B cell (primary cell): ENCODE measurements around the gene FAM222A. TPM values are rescaled to one million over a fixed set of nuclear protein-coding genes. Genes with fewer than 3 reads are reported as not detected.

Source experiments
- ATAC-seq: fragments of 200-7000 bp; cut with Tn5 transposase; one replicate; pipeline ENCODE4 v1.10.0; 2021; ENCODE audit warnings: low read depth, mild to moderate bottlenecking, moderate number of reproducible peaks, moderate library complexity
- CTCF ChIA-PET: fragments of 350-600 bp; sonication (Branson Sonifier 250); formaldehyde crosslinking; loops from one replicate; lab custom pipeline; 2021; ENCODE audit warnings: antibody characterized with exemption, inconsistent platforms; lab: Charles Lee
- POLR2A ChIA-PET: fragments of 350-600 bp; sonication (Branson Sonifier 250); formaldehyde crosslinking; loops from one replicate; lab custom pipeline; 2021; ENCODE audit warnings: antibody characterized with exemption; lab: Charles Lee
- DNase-seq: peaks from one replicate; pipeline ENCODE4 v3.0.0; 2013
- H2AFZ ChIP-seq: 2 replicates; pipeline ENCODE4 v1.6.1; 2012; ENCODE audit warnings: mild to moderate bottlenecking, low read depth, low read length; ENCODE audit not compliant: insufficient read depth, poor library complexity, severe bottlenecking
- H3K27ac ChIP-seq, 2 donors: 1 replicate in 1 of 2; 2 replicates in 1 of 2; pipeline ENCODE4 v1.5.1; 2012 to 2013; ENCODE audit warnings: low read length in 2 of 2, mild to moderate bottlenecking in 2 of 2, moderate library complexity in 1 of 2
- H3K27me3 ChIP-seq, 4 experiments: fragments of 200-600 bp in 1 of 4; sonication (generic) in 1 of 4; replicated peaks in 1 of 4; 1 replicate in 2 of 4; 2 replicates in 2 of 4; pipeline versions ENCODE4 v1.6.1 to v1.7.0; 2013 to 2016; ENCODE audit warnings: low read length in 3 of 4, mild to moderate bottlenecking in 2 of 4, mixed read lengths in 1 of 4, moderate library complexity in 1 of 4; ENCODE audit not compliant: insufficient read depth in 4 of 4, control insufficient read depth in 3 of 4; ENCODE audit errors: control extremely low read depth in 1 of 4
- H3K36me3 ChIP-seq, 2 experiments: replicated peaks in 1 of 2; 1 replicate in 1 of 2; 2 replicates in 1 of 2; pipeline versions ENCODE4 v1.6.1 to v1.7.1; 2013; ENCODE audit warnings: low read length in 1 of 2; ENCODE audit not compliant: insufficient read depth in 2 of 2, control insufficient read depth in 1 of 2; ENCODE audit errors: control extremely low read depth in 1 of 2, extremely low read depth in 1 of 2
- H3K4me1 ChIP-seq, 2 donors: fragments of 200-600 bp in 1 of 2; sonication (generic) in 1 of 2; 1 replicate in 1 of 2; 2 replicates in 1 of 2; pipeline versions ENCODE4 v1.5.1 to v1.6.1; 2013 to 2017; ENCODE audit warnings: low read length in 2 of 2; ENCODE audit not compliant: control insufficient read depth in 2 of 2, insufficient read depth in 2 of 2
- H3K4me2 ChIP-seq: replicated peaks from 2 replicates; pipeline ENCODE3; 2012; ENCODE audit warnings: mild to moderate bottlenecking, low read depth, low read length; ENCODE audit not compliant: poor library complexity, severe bottlenecking
- H3K4me3 ChIP-seq, 5 experiments: fragments of 200-600 bp in 1 of 5; sonication (generic) in 1 of 5; 1 replicate in 3 of 5; 2 replicates in 2 of 5; pipeline versions ENCODE4 v1.5.1 to v1.7.0; 2011 to 2016; ENCODE audit warnings: low read length in 4 of 5, mild to moderate bottlenecking in 4 of 5, low read depth in 2 of 5, control low read depth in 1 of 5, moderate library complexity in 1 of 5; ENCODE audit not compliant: insufficient read depth in 1 of 5; ENCODE audit errors: control extremely low read depth in 1 of 5, extremely low read depth in 1 of 5
- H3K79me2 ChIP-seq: fragments of 200-600 bp; sonication (generic); one replicate; pipeline ENCODE4 v1.6.0; 2016; ENCODE audit warnings: low read length; ENCODE audit not compliant: control insufficient read depth, insufficient read depth
- H3K9ac ChIP-seq: fragments of 200-600 bp; sonication (generic); 2 replicates; pipeline ENCODE4 v1.6.1; 2017; ENCODE audit warnings: mild to moderate bottlenecking, low read length, moderate library complexity
- H3K9me3 ChIP-seq, 3 donors: one replicate each; pipeline versions ENCODE4 v1.6.1 to v1.7.1; 2013; ENCODE audit warnings: low read length in 2 of 3; ENCODE audit not compliant: control insufficient read depth in 2 of 3, insufficient read depth in 1 of 3; ENCODE audit errors: control extremely low read depth in 1 of 3
- H4K20me1 ChIP-seq: 2 replicates; pipeline ENCODE4 v1.6.0; 2012; ENCODE audit warnings: mild to moderate bottlenecking, low read length; ENCODE audit not compliant: insufficient read depth, control insufficient read depth, poor library complexity, severe bottlenecking
- H3K27ac Mint-ChIP-seq: one replicate; pipeline ENCODE4 v1.8.0; 2021; ENCODE audit warnings: mixed read lengths
- H3K27me3 Mint-ChIP-seq: one replicate; pipeline ENCODE4 v1.8.0; 2021; ENCODE audit warnings: mixed read lengths
- H3K4me1 Mint-ChIP-seq: one replicate; pipeline ENCODE4 v1.8.0; 2021; ENCODE audit warnings: mixed read lengths
- H3K4me3 Mint-ChIP-seq: one replicate; pipeline ENCODE4 v1.8.0; 2021; ENCODE audit warnings: mixed read lengths
- H3K9me3 Mint-ChIP-seq: one replicate; pipeline ENCODE4 v1.8.0; 2022; ENCODE audit warnings: mixed read lengths; ENCODE audit not compliant: insufficient read depth
- CTCF ChIP-seq: fragments of 200-600 bp; IDR thresholded peaks from one replicate; pipeline ENCODE4 v1.8.0; 2022; ENCODE audit warnings: antibody characterized with exemption, mild to moderate bottlenecking
- EZH2 ChIP-seq: IDR thresholded peaks from 2 replicates; pipeline ENCODE4 v1.6.1; 2012; ENCODE audit warnings: borderline replicate concordance, low read depth, mild to moderate bottlenecking, moderate library complexity, low read length; ENCODE audit not compliant: insufficient read depth, poor library complexity, severe bottlenecking
- WGBS: methylation state at CpG from one replicate; pipeline ENCODE4 v1.1.5; 2013; ENCODE audit warnings: missing lambda C conversion rate; ENCODE audit not compliant: insufficient coverage; 5-methylcytosine and 5-hydroxymethylcytosine counted together
- intact Hi-C: fragments of 100-400 bp; cut with micrococcal nuclease; formaldehyde crosslinking; loops from one replicate; pipeline ENCODE4 v1.10.0; 2022
- polyA minus RNA-seq: library from RNA; depleted of rRNA, polyadenylated mRNA; stranded (reverse); fragments of >200 nt; gene quantifications from 2 replicates; pipeline ENCODE4 v1.2.3, GENCODE V29; 2012
- polyA plus RNA-seq: library from polyadenylated mRNA; depleted of rRNA; stranded (reverse); fragments of >200 nt; gene quantifications from 2 replicates; pipeline ENCODE4 v1.2.3, GENCODE V29; 2012
- total RNA-seq, 2 donors: library from RNA; stranded (reverse); fragments of 120-200 nt in 1 of 2; gene quantifications; 1 replicate in 1 of 2; 2 replicates in 1 of 2; pipeline versions ENCODE4 v1.2.3 to v1.2.4, GENCODE V29; 2013 to 2022

Gene FAM222A
- 4.6 and 4.7 TPM in 2 replicates for total RNA-seq
- 0.58 TPM for total RNA-seq (2013)
- 0.49 and 0.81 TPM in 2 replicates for polyA plus RNA-seq
- 5.4 and 5.6 TPM in 2 replicates for polyA minus RNA-seq

- H3K27ac Mint-ChIP-seq, result peak within 1 kb of the TSS; percentile 82
- peaks cover 37% of the 10 kb centered on the region for H3K27me3 Mint-ChIP-seq
- peak; percentile 84 for ATAC-seq
- Histone ChIP-seq H3K27me3 (peaks cover 0 to 59% (median 23%) of the 10 kb centered on the region in 4 experiments), H3K27ac (peak within 1 kb of the TSS in 1 of 2 donors; percentile 52), H3K79me2 (no peaks in the 10 kb centered on the region), H3K36me3 (no peaks in the 10 kb centered on the region), H3K9me3 (peaks cover 0 to 5% (median 0%) of the 10 kb centered on the region in 3 donors), H2AFZ (peak within 1 kb of the TSS; percentile 84), H3K4me1 (peaks cover 11 to 12% of the 10 kb centered on the region in 2 donors), H3K4me2 (peak within 1 kb of the TSS; percentile 98), H3K4me3 (peak within 1 kb of the TSS in 4 of 5 experiments; percentile 53 to 80 (median 64)), H4K20me1 (peaks cover 4% of the 10 kb centered on the region), H3K9ac (peak within 1 kb of the TSS; percentile 74)
- H3K4me3 Mint-ChIP-seq, result peak within 1 kb of the TSS; percentile 85
- no peaks in the 10 kb centered on the region for H3K9me3 Mint-ChIP-seq
- under 1% methylated on average over 85 of the region's 88 CpGs for WGBS
- intact Hi-C loops, result loop anchor here (1.0 to 10.0 kb wide), 6 partner anchors 131 to 1151 kb away; partner anchors contain the start of genes ALKBH2, ANAPC7, ANKRD13A and GIT2
- POLR2A ChIA-PET, result interaction anchor here (1.5 kb wide), 1 partner anchor 140 kb away, joined by 3 read pairs; the partner anchor contains the start of gene MVK
- DNase-seq, result peak; percentile 99
- H3K4me1 Mint-ChIP-seq, result peaks cover 11% of the 10 kb centered on the region
- TF ChIP-seq CTCF (no peak), EZH2 (no peak)
- CTCF ChIA-PET, result interaction anchor here (0.8 to 1.6 kb wide), 3 partner anchors 12 to 116 kb away, joined by 3 to 4 read pairs (median 3); no protein-coding TSS in a partner anchor
These were observed at the start of gene FAM222A for GRCh38 chr12:109713187-109714070. Gene FAM222A, plus strand, starts transcription at chr12:109713825. Its CDS starts 30,322 bp downstream, at chr12:109744147.
